Brain pericyte (primary cell): ENCODE data around the gene TAOK2.
A peak's percentile ranks its signal among the peaks of the same experiment; 100 is the strongest.
"Not testable (repeated sequence)": the region's sequence is repeated elsewhere in the genome, so short reads cannot be mapped to it uniquely, and the experiment has no call there.

ENCODE experiments used
- DNase-seq: peaks from one replicate; pipeline ENCODE4 v3.0.0-alpha.2; 2012; ENCODE audit warnings: low read depth, low spot score

The TAOK2 gene

DNA sequence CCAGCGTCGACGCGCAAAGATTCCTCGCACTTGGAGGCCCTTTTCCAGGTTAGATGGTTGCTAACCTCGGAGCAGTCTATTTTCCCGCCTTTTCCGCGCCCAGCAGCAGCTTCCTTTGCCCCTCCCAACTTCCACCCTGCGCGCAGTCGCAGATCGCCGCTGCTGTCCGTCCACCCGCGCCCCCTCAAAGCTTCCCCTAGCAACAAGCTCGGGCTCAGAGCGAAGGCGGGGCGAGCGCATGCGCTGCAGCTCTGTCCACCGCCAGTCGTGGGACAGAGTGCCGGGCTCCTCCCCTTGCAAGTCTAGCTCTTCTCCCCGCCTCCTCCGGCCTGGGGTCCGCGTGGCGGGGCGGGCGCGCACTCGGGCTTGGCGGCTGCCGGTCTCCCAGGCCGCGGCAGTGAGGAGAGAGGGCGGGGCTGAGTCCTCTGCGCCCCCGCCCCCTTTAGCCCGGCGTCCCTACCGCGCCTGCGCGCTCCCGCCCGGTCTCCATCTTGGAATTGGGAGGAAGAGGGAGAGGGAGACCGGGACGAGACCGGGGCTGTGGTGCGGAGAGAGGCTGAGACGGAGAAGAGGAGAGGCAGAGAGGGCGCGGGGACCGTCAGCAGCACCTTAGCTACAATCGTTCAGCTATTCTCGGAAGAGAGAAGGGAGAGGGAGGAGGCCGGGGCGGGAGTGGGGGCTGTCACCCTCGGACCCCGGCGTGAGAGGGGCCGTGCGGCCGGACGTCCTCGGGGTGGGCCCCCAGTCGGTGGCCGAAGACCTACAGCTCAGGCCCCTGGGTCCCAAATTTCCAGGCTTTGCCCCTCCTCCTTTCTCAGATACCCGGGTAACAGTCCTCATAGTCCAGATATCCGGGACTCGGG is at the start of gene TAOK2:
Gene TAOK2 (plus strand): TSS at position 485 of the 863 bp plus-strand sequence. CDS start 3,905 bp downstream, outside the sequence.
- DNase-seq, result peak; percentile 99

DNA sequence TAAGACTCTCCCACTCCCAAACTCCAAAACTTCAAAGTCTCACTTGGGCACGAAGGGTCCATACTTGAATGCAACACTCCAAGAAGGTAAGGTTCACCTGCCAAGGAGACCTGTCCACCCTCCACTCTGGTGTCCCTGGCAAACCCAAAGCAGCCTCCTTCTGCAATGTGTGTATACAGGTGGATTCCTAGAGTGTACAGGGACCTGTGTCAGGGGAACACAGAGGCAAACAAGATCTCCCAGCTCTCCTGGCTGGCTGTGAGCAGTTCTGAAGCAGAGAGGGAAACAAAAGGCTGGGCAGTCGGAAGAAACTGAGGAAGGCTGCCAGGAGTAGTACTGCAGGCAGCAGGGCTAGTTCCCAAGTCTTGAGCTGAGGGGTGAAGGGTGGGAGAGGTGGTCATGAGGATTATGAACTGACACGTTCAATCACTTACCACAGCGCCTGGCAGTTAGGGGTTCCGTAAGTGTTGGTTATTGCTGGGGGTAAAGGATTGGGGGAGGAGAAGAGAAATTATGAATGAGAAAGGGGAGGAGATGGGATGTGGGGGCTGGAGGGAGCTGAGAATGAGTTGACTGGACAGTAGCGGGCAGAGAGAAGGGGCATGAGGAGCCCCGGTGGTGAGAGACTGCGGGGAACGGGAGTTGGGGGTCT is 48.4 kb upstream of the TAOK2 start:
- no peak for DNase-seq

DNA sequence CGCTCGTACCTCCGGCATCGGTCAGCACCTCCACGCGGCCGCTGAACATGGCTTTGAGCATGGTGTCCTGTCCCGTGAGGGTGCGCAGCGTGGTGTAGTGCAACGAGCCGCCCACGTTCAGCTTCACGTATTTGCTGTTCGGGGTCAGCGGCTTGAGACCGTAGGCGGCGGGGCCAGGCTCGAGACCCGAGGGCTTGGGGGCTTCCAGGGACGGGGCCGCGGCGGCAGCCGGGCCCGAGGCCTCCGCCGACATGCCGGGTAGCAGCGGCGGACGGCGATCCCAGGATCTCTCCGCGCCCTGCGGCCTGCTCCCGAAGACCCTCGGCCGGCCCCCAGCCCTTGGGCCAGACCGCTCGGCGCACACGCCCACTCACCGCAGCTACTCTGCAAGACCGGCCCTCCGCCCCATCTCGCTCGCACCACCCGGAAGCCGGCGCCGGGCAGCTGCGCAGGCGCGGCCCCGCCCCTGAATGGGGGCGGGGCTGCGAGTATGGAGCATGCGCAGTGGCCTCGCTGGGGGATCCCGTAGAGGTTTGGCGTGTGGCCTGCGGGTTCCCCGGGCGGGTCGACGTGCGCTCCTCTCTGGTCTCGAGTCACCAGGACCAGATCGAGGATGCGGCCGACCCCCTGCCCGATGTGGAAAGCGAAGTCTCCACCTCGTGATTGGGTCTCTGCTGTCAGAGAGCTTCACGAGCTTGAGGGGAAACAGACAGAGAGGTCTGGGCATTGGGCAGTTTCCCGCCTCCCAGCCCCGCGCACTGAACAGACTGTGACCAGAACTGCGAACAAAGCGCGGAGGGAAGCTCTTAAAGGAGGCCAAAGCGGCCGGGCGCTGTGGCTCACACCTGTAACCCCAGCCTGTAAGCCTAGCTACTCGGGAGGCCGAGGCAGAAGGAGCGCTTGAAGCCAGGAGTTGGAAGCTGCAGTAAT is 47.6 kb upstream of the TAOK2 start, which contains the start of gene KCTD13:
Gene KCTD13 (minus strand): TSS at position 446 of the 930 bp plus-strand sequence. CDS start 193 bp downstream, at position 253.
- peak; percentile 59 for DNase-seq

DNA sequence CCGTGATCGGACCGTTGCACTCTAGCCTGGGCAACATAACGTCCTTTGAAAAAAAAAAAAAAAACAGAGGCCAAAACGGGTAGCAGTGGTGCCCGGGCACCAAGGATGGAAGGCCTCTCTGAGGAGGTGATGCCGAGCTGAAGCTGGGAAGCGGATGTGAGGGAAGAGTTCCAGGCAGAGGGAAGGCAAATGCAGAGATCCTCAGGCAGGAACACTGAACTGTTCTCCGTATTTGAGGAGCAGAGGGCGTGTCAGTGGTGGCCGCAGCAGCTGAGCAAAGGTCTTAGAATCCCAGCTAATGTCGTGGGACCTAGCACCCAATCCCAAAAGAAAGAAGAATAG is 47.0 kb upstream of the TAOK2 start:
- no peak for DNase-seq

DNA sequence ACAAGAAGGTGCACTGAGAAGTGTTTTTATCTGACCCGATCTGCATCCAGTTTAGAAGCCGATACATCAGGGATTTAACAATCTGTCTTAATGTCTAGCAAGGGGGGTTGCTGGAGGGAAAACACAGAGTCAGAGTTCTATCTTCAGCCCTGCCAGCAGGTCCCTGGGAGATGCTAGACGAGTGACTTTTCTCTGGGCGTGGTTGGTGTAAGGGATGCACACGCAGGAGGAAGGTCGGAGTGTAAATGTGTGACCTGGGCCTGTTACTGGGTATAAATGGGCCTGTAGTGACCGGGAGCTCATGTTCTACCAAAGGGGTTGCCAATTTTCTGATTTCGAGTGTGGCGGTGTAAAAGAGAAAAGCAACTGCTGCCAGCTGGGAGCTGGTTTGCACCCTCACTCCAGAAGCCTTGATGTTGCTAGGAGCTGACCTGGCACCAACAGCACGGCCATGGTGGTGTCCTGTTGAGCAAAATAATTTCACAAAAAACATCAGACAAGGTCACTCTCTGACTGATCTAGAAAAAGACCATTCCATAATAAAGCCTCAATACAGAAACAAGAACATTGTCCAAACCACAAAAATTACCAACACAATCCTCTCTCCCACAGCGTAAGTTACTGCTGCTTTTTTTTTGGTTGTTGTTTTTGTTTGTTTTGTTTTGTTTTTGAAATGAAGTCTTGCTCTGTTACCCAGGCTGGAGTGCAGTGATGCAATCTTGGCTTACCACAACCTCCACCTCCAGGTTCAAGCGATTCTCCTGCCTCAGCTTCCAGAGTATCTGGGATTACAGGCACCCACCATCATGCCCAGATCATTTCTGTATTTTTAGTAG is 46.4 kb upstream of the TAOK2 start:
- DNase-seq, result no peak

DNA sequence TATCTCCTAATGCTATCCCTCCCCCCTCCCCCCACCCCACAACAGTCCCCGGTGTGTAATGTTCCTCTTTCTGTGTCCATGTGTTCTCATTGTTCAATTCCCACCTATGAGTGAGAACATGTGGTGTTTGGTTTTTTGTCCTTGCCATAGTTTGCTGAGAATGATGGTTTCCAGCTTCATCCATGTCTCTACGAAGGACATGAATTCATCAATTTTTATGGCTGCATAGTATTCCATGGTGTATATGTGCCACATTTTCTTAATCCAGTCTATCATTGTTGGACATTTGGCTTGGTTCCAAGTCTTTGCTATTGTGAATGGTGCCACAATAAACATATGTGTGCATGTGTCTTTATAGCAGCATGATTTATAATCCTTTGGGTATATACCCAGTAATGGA is 41.9 kb upstream of the TAOK2 start:
- DNase-seq, result not testable (repeated sequence)

DNA sequence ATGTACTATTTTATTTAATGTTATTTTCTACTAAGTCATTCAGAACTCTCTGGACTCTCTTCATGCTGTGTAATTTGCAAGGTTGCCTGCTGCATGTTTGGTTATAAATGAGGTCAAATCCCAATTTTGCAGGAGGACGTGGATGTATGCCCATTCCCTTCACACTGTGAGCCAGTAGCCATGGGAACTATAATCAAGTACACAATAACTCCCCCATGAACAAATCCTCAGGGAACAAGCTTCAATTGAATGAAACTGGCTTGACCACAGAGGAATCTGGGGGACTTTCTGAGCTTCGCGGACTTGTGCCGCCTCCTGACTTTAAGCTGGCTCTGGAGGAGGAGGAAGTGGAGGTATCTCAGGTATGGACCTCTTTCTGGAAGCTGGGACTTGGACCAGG is 33.0 kb upstream of the TAOK2 start:
- DNase-seq, result no peak

DNA sequence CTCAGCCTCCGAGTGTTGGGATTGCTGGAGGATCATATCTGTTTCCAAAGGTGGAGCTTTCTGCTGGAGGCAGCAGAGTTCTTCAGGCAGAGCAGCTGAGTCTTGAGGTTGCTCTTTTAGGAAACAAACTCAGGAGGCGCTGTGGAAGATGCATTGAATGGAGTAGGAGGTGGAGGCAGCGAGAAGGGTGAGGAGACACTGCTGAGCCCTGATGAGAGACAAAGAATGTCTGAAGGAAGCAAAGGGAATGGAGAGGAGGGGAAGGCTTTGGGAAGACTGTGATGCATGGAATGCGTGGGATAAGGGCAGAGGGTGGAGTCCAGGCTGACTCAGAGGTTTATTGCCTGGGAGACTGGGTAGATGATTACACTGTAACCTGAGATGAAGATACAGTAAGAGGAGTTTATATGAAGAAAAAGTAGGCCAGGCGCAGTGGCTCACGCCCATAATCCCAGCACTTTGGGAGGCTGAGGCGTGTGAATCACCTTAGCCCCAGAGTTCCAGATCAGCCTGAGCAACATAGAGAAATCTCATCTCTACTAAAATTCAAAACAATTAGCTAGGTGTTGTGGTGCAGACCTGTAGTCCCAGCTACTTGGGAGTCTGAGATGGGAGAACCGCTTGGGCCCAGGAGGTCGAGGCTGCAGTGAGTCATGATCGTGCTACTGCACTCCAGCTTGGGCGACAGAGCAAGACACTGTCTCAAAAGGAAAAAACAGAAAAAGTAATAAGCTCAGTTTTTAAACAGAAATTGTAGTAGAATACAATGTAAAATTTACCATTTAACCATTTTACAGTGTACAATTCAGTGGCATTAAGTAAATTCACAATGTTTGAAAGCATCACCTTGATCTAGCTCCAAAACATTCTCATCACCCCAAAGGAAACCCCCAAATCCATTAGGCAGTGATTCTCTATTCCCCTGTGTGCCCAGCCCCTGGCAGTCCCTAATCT is 29.5 kb upstream of the TAOK2 start:
- DNase-seq, result peak; percentile 70

DNA sequence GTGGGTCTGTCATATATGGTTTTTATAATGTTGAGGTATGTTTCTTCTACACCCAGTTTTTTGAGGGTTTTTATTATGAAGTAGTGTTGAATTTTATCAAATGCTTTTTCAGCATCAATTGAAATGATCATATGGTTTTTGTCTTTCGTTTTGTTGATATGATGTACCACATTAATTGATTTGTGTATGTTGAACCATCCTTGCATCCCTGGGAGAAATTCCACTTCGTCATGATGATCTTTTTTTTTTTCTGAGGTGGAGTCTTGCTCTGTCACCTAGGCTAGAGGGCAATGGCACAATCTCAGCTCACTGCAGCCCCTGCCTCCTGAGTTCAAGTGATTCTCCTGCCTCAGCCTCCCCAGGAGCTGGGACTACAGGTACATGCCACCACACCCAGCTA is 25.8 kb upstream of the TAOK2 start:
- DNase-seq, result no peak

DNA sequence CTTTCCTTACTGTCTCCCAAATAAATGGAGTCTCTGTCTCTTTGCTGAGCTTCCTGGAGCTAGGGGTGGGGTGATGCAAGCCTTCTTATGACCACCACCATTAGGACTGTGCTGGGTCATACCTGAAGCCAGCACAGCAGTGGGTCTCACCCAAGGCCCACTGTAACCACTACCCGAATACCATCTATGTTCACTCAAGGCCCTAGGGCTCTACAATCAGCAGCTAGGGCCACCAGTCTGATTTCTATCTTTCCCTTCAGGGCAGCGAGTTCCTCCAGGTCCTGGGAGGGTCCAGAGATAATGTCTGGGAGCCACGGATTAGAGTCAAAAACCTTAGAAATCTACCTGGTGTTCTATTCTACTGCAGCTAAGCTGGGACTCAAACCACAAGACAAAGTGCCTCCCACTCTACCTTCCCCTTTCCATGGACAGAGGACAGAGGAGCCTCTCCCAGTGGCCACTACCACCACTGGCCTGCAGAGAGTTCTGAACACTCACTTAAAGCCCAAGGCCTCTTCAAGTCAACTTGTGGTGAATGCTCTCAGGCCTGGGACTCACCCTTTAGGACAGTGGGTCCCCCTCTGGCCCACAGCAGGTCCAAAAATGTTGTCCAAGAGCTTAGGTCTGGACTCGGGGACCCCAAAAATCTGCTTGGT is 22.7 kb upstream of the TAOK2 start:
- DNase-seq, result no peak

DNA sequence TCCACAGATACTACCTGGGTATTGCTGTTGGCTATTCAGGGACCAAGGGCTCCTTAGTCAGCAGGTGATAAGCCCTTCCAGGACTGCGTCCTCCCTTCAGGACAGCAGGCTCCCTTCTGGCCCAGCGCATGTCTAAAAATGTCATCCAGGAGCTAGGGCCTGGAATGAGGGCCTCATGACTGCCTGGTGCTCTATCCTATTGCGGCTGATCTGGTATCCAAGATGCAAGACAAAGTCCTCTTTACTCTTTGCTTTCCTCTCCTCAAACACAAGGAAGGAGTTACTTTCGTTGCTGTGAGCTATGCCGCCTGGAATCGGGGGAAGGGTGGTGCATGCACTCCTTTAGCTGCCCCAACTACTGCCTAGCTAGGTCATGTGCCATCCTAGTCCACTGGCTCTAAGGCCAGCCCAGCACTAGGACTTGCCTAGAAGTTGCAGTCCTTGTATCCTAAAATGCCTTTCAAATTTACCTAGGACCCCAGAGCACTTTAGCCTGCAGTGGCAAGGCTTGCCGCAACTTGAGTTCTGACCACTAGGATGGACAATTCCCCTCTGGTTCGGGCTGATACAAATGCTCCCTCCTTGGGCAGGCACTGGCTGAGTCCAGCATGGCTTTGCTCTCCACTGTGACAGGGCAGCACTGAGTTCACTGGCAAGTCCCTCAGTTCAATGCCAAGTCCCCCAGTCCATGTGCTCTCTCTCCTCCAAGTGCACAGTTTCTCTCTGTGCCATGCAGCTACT is 21.9 kb upstream of the TAOK2 start:
- DNase-seq, result no peak

DNA sequence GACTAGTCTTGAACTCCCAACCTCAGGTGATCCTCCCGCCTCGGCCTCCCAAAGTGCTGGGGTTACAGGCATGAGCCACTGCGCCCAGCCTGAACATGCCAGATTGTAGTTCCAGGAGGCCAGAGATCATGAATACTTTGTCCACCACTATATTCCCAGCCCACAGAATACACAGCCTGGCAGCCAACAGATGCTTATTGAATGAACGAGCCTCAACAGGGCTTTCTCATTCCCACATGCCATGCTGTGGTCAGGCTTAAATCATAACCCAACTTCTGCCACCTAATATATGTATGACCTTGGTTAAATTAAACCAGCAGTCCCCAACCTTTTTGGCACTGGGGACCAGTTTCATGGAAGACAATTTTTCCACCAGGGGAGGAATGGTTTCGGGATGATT is 14.9 kb upstream of the TAOK2 start:
- DNase-seq, result no peak

DNA sequence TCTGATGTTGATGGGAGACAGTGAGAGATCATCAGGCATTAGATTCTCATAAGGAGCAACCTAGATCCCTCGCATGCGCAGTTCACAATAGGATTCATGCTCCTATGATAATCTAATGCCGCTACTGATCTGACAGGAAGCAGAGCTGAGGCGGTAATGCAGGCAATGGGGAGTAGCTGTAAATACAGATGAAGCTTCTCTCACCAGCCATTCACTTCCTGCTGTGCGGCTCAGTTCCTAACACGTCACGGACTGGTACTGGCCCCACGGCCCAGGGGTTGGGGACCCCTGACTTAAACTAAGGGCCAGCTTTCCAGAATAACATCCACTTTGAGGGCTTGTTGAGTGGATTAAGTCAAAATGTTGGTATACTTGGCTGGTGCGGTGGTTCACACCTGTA is 14.4 kb upstream of the TAOK2 start:
- DNase-seq, result no peak

DNA sequence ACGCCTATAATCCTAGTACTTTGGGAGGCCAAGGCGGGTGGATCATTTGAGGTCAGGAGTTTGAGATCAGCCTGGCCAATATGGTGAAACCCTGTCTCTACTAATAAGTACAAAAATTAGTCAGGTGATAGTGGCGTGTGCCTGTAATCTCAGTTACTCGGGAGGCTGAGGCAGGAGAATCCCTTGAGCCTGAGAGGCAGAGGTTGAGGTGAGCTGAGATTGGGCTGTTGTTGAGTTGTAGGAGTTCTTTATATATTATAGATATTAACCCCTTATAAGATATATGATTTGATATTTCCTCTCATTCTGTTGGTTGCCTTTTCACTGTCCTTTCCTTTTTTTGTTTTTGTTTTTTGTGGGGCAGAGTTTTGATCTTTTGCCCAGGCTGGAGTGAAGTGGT is 13.8 kb upstream of the TAOK2 start:
- DNase-seq, result not testable (repeated sequence)

DNA sequence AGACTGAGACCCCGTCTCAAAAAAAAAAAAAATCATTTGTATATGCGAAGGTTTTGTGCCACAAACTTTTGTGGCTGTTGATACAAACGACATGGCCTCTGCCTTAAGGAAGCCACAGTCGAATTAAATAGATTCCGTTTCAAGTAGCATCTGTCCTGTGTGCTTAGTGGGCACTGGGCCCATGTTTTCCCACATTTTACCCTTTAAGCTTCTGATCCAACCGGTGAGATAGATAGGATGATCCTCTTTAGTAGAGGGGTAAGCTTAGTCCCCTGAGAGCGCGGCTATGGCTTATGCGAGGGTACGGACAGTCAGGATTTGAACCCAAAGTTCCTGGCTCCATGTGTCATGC is 12.6 kb upstream of the TAOK2 start:
- DNase-seq, result no peak

DNA sequence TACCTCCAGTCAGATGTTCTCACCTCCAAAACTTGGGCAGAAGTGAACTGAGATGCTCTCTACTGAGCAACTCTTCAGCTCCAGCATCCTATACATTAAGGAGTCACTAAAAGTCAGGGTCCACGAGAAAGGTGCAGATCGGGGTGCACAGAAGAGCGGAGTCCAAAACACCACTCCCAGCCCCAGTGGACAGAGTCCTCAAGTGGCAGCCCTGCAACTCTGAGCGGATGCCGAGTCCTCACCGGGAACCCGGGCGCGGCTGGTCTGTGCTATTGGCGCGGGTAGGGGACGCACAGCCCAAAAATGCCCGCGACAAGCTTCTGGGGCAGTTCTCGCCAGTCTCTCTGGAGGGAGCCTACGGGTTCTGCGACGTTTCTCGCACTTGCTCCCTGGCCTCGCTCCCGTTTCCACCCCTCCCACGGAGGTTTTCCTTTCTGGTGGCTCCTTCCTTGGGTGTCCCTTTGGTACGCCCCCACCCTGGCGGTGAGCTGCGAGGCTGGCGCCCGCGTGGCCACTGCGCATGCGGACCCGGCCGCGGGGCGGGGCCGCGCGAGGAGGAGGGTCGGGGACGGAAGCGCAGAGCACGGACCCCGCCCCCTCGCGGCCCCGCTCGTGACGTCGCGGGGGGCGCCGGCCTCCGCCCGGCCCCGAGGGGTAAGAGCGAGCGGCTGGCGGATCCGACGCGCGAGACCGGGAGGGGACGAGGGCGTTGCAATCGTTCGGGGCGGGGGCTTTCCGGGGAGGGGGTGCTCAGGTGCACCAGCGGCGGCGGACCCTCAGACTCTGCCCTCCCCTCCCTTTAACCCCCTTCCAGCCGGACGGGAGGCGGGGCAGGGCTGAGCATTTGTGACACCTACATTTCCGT is 12.0 kb upstream of the TAOK2 start, which contains the start of gene TMEM219:
Gene TMEM219 (plus strand): TSS at position 601 of the 865 bp plus-strand sequence. CDS start 1,065 bp downstream, outside the sequence.
- DNase-seq, result peak; percentile 47

DNA sequence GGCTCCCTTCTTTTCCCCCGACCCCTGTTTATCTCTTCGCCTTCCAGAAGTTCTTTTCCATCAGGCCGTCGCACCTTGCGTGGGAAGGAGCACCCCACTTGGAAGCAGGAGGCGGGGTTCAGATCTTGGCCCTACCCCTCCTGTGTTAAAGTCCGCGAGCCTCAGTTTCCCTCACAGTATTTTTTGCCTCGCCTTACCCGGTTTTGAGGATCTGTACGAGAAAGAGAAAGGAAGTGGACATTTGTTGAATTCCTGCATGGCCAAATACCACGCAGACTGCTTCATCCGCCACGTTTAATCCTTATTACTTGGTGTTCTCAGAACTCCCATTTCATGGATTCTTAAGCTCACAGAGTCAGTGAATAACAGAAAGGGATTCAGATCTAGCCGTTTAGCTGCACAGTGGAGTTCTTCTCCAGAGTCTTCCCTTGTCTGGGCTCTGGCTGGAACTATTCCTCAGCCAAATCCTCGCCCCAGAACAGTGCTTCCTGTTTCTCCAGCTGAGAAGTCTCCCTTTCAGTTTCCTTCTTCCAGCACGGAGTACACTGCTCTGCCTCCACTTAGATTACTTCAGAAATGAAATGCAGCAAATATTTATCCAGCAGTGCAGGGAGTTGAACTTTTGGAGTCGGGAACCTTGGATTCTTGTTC is 11.2 kb upstream of the TAOK2 start:
- no peak for DNase-seq
